A549 (cell line): Measurements from ENCODE around the gene KLF6.

Experiments used
- SMC3 ChIP-seq: fragments of >200 bp; sonication (Bioruptor Twin); formaldehyde crosslinking; IDR thresholded peaks from 3 replicates; pipeline ENCODE4 v1.6.1; 2018; ENCODE audit warnings: inconsistent platforms
- TF ChIP-seq, protein P1 (sequence below): fragments of >200 bp; sonication (Bioruptor Twin); formaldehyde crosslinking; IDR thresholded peaks from 3 replicates; pipeline ENCODE4 v1.5.1; 2016

DNA sequence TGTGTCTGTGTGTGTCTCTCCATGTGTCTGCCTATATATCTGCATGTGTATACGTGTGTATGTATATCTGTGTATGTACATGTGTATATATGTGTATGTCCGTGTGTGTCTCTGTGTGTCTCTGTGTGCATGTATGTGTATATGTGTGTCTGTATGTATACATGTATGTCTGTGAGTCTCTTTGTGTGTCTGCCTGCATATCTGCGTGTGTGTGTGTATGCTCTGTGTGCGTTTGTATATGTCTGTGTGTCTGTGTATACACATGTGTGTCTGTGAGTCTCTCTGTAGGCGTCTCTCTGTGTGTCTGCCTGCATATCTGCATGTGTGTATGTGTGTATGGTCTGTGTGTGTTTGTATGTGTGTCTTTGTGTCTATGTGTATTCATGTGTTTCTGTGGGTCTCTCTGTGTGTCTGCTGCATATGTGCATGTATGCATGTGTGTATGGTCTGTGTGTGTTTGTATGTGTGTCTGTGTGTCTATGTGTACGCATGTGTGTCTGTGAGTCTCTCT is 23.7 kb upstream of the KLF6 start:
- TF ChIP-seq, protein P1, sequence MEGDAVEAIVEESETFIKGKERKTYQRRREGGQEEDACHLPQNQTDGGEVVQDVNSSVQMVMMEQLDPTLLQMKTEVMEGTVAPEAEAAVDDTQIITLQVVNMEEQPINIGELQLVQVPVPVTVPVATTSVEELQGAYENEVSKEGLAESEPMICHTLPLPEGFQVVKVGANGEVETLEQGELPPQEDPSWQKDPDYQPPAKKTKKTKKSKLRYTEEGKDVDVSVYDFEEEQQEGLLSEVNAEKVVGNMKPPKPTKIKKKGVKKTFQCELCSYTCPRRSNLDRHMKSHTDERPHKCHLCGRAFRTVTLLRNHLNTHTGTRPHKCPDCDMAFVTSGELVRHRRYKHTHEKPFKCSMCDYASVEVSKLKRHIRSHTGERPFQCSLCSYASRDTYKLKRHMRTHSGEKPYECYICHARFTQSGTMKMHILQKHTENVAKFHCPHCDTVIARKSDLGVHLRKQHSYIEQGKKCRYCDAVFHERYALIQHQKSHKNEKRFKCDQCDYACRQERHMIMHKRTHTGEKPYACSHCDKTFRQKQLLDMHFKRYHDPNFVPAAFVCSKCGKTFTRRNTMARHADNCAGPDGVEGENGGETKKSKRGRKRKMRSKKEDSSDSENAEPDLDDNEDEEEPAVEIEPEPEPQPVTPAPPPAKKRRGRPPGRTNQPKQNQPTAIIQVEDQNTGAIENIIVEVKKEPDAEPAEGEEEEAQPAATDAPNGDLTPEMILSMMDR, result no peak
- no peak for TF ChIP-seq SMC3
